ENCODE data around the gene FAT1.

DNA sequence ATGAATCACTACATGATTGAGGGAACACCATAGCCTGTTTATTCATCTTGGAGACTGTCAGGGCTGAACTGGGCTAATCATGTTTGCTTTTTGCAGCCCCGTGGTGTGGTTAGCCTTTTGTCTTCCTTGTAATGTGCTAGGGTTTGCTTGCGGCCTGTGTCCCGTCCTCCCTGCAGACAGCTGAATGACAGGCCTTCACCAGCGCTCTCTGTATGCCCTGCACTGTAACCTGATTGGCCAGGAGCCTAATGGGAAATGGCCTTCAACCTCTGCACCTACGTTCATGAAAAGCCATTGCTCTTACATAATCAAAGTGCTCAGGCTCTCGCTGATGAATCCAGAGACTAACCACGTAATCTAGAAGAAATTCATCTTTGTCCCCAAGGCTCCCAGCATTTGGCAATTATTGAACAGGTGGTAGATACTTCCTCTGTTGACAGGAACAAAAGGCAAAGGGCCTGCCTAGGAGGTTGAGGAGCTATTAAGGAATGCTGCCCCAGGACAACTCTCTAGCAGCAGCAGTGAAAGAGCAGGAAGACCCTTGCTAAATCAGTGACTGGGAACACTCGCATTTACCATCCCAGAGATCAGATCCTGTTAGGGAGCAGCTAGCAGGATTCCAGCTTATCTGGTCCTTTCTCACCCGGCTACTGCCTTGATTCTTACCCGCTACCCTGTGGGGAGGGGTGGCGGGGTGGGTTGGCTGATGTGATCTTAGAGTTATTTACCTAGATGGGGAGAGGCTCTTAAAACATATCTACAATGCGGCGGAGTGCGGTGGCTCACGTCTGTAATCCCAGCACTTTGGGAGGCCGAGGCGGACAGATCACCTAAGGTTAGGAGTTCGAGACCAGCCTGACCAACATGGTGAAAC, 42.3 kb upstream of the FAT1 start:
- TF ChIP-seq CTCF (IDR thresholded peaks at IDR 0.05) (no peak), POLR2A (IDR thresholded peaks at IDR 0.05) (no peak)

Data from suprapubic skin (tissue), 3 donors.